Measurements from ENCODE around the gene ZNF594.
"Not testable (repeated sequence)": the region's sequence is repeated elsewhere in the genome, so short reads cannot be mapped to it uniquely, and the experiment has no call there.

The ZNF594 gene

GRCh38 chr17:5136580-5137412 lies 54.9 kb downstream of the ZNF594 start:
- not testable (repeated sequence) for DNase-seq (ENCODE audit: low read depth in 2 of 2)

GRCh38 chr17:5135726-5136579 lies 55.7 kb downstream of the ZNF594 start:
- DNase-seq (ENCODE audit: low read depth in 2 of 2), result no peak

- not testable (repeated sequence) for DNase-seq (ENCODE audit: low read depth in 2 of 2)
Measured at GRCh38 chr17:5135131-5135712, 56.4 kb downstream of the ZNF594 start.

- DNase-seq (ENCODE audit: low read depth in 2 of 2), result not testable (repeated sequence)
Measured at GRCh38 chr17:5134571-5134970, 57.1 kb downstream of the ZNF594 start.

- not testable (repeated sequence) for DNase-seq (ENCODE audit: low read depth in 2 of 2)
Measured at GRCh38 chr17:5133961-5134360, 57.7 kb downstream of the ZNF594 start.

GRCh38 chr17:5133311-5133710 lies 58.4 kb downstream of the ZNF594 start:
- no peak for DNase-seq (ENCODE audit: low read depth in 2 of 2)

- DNase-seq (ENCODE audit: low read depth in 2 of 2), result not testable (repeated sequence)
Measured at GRCh38 chr17:5132503-5133225, 59.0 kb downstream of the ZNF594 start.

- DNase-seq (ENCODE audit: low read depth in 2 of 2), result not testable (repeated sequence)
Measured at GRCh38 chr17:5131799-5132502, 59.7 kb downstream of the ZNF594 start.

GRCh38 chr17:5131146-5131715 lies 60.4 kb downstream of the ZNF594 start:
- DNase-seq (ENCODE audit: low read depth in 2 of 2), result no peak

- DNase-seq (ENCODE audit: low read depth in 2 of 2), result not testable (repeated sequence)
Measured at GRCh38 chr17:5130687-5131086, 61.0 kb downstream of the ZNF594 start.

- DNase-seq (ENCODE audit: low read depth in 2 of 2), result not testable (repeated sequence)
Measured at GRCh38 chr17:5130261-5130660, 61.4 kb downstream of the ZNF594 start.

- DNase-seq (ENCODE audit: low read depth in 2 of 2), result not testable (repeated sequence)
Measured at GRCh38 chr17:5129770-5130169, 61.9 kb downstream of the ZNF594 start.

Data from stimulated activated CD8-positive, alpha-beta memory T cell treated with anti-CD3 and anti-CD28 coated beads, Interleukin-15, amount 100 ng/mL, for 48 hours (primary cell).